ENCODE data around the gene VWA5A.

Gene VWA5A

DNA sequence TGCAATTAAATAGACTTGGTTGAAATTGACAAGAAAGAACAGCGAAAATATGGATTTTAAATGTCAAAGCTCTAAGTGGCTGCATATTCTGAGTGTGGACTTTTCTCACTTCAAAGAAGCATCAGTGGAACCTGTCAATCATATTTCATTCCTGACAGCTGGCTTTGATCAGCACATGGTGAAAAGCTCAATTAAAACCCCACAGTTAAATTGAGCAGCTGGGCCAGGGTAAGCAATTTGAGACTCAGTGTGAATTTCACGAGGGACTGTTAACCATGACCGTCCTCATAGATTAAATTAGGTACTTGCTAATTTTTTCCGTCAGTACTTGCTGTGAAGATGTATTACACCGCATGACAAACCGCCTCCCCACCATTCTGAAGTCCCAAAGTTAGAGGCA, 56.9 kb downstream of the VWA5A start:
- POLR2A ChIA-PET (ENCODE audit: low non-redundant PET), result no interaction called here
- CTCF ChIA-PET, result interaction anchor here (0.6 kb wide), 1 partner anchor 17 kb away, joined by 5 read pairs; no protein-coding TSS in a partner anchor
- no peak overlapping the region for H3K27ac ChIP-seq
- no peak for DNase-seq (ENCODE audit: low spot score)
- TF ChIP-seq, protein P1, sequence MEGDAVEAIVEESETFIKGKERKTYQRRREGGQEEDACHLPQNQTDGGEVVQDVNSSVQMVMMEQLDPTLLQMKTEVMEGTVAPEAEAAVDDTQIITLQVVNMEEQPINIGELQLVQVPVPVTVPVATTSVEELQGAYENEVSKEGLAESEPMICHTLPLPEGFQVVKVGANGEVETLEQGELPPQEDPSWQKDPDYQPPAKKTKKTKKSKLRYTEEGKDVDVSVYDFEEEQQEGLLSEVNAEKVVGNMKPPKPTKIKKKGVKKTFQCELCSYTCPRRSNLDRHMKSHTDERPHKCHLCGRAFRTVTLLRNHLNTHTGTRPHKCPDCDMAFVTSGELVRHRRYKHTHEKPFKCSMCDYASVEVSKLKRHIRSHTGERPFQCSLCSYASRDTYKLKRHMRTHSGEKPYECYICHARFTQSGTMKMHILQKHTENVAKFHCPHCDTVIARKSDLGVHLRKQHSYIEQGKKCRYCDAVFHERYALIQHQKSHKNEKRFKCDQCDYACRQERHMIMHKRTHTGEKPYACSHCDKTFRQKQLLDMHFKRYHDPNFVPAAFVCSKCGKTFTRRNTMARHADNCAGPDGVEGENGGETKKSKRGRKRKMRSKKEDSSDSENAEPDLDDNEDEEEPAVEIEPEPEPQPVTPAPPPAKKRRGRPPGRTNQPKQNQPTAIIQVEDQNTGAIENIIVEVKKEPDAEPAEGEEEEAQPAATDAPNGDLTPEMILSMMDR (conservative IDR thresholded peaks at IDR 0.05; ENCODE audit: low read depth), result no peak

DNA sequence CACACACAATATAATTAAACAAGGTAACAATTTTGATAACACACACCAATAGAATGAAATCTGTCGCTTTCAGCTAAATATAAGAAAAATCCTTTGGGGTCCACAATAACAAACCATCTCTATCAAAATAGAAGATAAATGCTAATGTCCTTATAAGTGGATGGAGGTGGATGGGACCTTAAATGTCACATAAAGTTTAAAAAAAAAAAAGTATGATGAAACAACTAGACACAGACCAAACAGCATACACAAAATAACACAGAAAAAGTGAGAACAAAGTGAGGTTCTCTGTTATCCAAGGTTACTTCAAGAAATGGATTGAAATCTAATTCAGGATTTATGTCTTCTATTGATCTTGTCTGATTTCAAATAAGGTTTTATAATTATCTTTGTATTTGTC, 57.3 kb downstream of the VWA5A start:
- TF ChIP-seq, protein P1 (conservative IDR thresholded peaks at IDR 0.05; ENCODE audit: low read depth), result no peak
- ChIA-PET POLR2A (ENCODE audit: low non-redundant PET) (no interaction called here), CTCF (no interaction called here)
- H3K27ac ChIP-seq, result no peak overlapping the region
- DNase-seq (ENCODE audit: low spot score), result no peak

DNA sequence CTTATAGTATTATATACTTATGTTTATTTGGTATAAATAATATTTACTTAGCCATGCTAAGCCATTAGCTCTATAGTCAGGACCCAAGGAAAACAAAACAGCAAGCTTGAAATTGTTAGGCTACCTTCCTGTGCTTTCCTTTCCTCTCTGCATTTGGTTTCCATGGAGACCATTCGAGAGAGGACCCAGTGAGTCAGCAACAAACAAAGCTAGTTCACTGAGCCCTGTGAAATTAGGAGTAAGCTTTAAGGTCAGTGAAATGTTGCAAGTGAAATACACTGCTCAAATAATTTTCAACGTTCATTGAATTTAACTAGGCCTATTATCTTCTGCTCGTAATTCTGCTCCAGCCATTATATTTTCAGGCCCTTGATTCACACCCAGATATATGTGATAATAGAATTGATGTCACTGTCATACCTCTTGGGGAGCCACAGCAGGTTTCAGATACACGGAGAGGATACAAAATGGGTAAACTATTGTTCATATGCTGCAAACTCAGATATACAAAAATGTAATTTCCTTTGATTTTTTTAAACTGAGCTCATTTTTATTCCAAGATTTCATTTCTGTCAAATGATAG, 58.8 kb downstream of the VWA5A start:
- POLR2A ChIA-PET (ENCODE audit: low non-redundant PET), result no interaction called here
- TF ChIP-seq, protein P1 (conservative IDR thresholded peaks at IDR 0.05; ENCODE audit: low read depth), result no peak
- peak; percentile 19 for DNase-seq (ENCODE audit: low spot score)
- CTCF ChIA-PET, result interaction anchor here (0.7 kb wide), 1 partner anchor 474 kb away, joined by 3 read pairs; no protein-coding TSS in a partner anchor
- no peak overlapping the region for H3K27ac ChIP-seq

DNA sequence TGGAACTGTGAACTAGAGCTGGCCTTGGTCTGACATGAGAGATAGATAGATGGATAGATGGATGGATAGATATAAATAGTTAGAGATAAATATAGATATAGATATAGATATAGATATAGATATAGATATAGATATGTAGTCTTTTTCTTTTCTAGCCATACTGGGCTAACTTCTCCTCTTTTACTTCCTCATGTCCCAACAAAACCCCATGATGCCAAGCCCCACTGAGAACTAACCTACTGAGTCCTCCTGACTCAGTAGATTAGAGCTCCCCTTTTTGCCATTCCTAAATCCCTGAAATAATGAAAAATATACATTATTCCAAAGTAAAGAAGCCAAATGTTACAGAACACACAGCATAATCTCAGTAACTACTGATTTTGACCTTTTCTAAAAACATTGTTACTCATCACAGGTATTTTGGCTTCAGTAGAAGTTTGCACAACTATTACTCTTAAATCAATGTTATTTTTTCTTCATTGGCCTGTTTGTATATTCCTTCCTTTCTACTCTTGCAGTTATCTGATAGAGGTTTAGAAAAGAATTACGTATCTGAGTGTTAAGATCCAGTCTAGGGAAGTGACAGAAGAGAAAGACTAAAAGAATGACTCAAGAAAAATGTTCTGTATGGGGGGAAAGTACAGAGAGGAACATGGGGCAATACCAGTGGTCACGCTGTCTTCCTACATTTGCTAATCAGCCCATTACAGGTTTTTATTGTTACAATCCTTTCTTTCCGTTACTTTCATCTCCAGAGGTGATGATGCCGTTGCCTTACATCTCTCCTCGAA, 61.9 kb downstream of the VWA5A start:
- TF ChIP-seq, protein P1 (conservative IDR thresholded peaks at IDR 0.05; ENCODE audit: low read depth), result no peak
- no peak overlapping the region for H3K27ac ChIP-seq
- POLR2A ChIA-PET (ENCODE audit: low non-redundant PET), result no interaction called here
- no peak for DNase-seq (ENCODE audit: low spot score)
- CTCF ChIA-PET, result no interaction called here

DNA sequence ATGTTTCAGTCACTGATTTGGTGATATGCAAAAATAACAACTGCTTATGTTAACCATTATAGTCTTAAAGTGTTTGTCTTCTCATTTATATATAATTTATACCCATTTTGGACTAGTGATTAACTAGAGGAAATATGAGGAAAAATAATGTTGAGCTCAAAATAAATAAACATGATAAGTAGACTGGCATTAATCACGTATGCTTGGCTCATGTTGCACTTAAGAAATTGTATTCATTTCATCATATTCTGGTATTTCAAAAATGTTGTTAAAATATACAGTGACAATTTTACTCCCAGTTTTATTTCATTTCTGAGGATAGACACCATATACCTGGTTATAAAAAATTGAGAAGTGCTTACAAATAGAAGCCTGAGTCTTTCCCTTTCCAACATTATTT, 64.1 kb downstream of the VWA5A start:
- TF ChIP-seq, protein P1 (conservative IDR thresholded peaks at IDR 0.05; ENCODE audit: low read depth), result no peak
- CTCF ChIA-PET, result no interaction called here
- DNase-seq (ENCODE audit: low spot score), result no peak
- H3K27ac ChIP-seq, result no peak overlapping the region
- POLR2A ChIA-PET (ENCODE audit: low non-redundant PET), result no interaction called here

DNA sequence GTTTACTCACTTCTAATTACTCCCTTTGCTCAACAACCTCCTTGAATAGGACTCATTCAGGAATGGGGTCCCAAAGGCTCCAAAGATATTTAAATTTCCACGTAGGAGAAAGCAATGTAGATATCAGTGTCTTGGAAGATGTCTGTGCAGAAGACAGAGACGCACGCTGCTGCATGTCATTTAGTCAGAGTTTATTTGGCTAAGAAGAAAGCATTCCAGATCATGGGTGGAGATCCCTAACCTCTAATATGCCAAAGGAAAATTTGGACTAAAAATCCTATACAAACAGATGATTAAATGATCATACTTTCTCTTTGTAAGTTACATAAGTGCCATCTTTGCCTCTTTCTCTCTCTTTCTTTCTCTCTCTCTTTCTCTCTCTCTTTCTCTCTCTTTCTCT, 67.8 kb downstream of the VWA5A start, which contains the start of gene OR10D3:
Gene OR10D3, plus strand, starts transcription at position 278 of the 400 bp plus-strand sequence. CDS start 1,925 bp downstream, outside the sequence.
- ChIA-PET POLR2A (ENCODE audit: low non-redundant PET) (no interaction called here), CTCF (no interaction called here)
- DNase-seq (ENCODE audit: low spot score), result no peak
- H3K27ac ChIP-seq, result no peak within 1 kb of the TSS
- TF ChIP-seq, protein P1 (conservative IDR thresholded peaks at IDR 0.05; ENCODE audit: low read depth), result no peak
